AG10803 (cell line): ENCODE measurements around the gene GRID1.

Experiments
- DNase-seq: peaks from one replicate; pipeline ENCODE4 v3.0.0; 2010; ENCODE audit warnings: low read depth
- H3K4me3 ChIP-seq: 2 replicates; pipeline ENCODE4 v1.5.1; 2011; ENCODE audit warnings: mild to moderate bottlenecking, low read length, control low read depth
- CTCF ChIP-seq: conservative IDR thresholded peaks from 2 replicates; pipeline ENCODE4 v1.5.1; 2011; ENCODE audit warnings: mild to moderate bottlenecking, low read length, control low read depth, inconsistent platforms

Gene GRID1

GRCh38 chr10:86287110-86287793 is 79.3 kb downstream of the GRID1 start:
- H3K4me3 ChIP-seq: no peak overlapping the region
- DNase-seq: no peak
- TF ChIP-seq CTCF: no peak

- TF ChIP-seq CTCF: no peak
- no peak for DNase-seq
- no peak overlapping the region for H3K4me3 ChIP-seq
Observed at GRCh38 chr10:86286236-86287109, 80.1 kb downstream of the GRID1 start.

- DNase-seq: no peak
Observed at GRCh38 chr10:86285136-86285790, 81.3 kb downstream of the GRID1 start.

GRCh38 chr10:86284355-86285105 is 82.1 kb downstream of the GRID1 start:
- no peak for TF ChIP-seq CTCF
- H3K4me3 ChIP-seq: no peak overlapping the region
- DNase-seq: no peak

More at GRCh38 chr10:86285136-86285790, 81.3 kb downstream of the GRID1 start:
- no peak overlapping the region for H3K4me3 ChIP-seq
- no peak for TF ChIP-seq CTCF

GRCh38 chr10:86283466-86284287 is 82.9 kb downstream of the GRID1 start:
- no peak for TF ChIP-seq CTCF
- DNase-seq: no peak
- no peak overlapping the region for H3K4me3 ChIP-seq

GRCh38 chr10:86282664-86283465 is 83.7 kb downstream of the GRID1 start:
- no peak for TF ChIP-seq CTCF
- no peak overlapping the region for H3K4me3 ChIP-seq
- DNase-seq: no peak
